Muscle of arm (tissue), 12 donors: Measurements from ENCODE around the gene RAB3GAP1. TPM values are rescaled to one million over a fixed set of nuclear protein-coding genes. Genes with fewer than 3 reads are reported as not detected.

ENCODE experiments used
- DNase-seq: peaks from one replicate; pipeline ENCODE4 v3.0.0-alpha.2; 2013
- polyA plus RNA-seq, 12 donors: library from polyadenylated mRNA; unstranded; fragments of 120-200 nt; gene quantifications; one replicate each; pipeline ENCODE4 v1.2.1, GENCODE V29; 2013; ENCODE audit not compliant: insufficient read length in 12 of 12

RAB3GAP1 gene
- polyA plus RNA-seq, 12 donors, result 26.2 to 44.1 (median 38.2) TPM; not detected in 1

GRCh38 chr2:135208016-135208415 is 155.9 kb downstream of the RAB3GAP1 start:
- no peak for DNase-seq

DNA sequence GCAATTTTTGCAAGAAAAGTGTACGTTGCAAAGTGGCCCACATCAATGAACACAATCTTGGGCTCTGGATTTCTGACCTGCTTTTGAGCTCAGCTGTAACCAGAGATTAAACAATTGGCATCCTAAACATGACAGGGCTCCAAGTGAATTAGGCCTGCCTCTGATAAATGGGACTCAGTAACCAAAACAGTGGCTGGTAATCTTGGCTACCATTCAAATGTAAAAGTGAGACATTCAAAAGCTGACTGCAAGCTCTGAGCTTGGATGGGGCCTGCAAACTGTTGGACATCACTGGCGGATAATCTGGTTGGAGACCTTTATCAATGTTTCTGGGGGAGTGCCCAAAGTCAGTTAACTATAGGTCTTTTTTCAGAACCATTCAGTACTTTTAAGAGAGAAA is 160.7 kb downstream of the RAB3GAP1 start:
- DNase-seq, result no peak

DNA sequence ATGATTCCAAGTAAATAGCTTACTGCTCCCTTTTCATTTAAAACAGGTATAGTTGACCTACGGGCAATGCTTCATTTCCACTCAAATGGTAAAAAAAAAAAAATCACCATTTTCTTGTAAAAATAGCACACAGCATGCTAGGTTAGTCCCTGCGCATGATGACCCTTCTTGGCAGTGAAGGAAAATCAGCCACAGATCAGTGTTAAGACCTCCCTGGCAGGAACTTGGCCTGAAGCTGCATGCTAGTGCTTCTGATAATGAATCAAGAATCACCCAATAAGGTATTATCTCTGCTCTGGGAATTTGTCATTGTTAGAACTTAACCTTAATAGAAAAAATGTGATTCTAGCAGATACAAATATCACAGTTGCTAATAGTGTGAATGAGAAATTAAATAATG is 166.3 kb downstream of the RAB3GAP1 start:
- DNase-seq, result no peak

- no peak for DNase-seq
These were observed 167.1 kb downstream of the RAB3GAP1 start for GRCh38 chr2:135219226-135219625.

Other genes starting within 250 kb of the RAB3GAP1 start
- gene ACMSD, start 213.7 kb upstream of the RAB3GAP1 start, polyA plus RNA-seq, result 1 to 10 TPM in 3 of 12 donors, under 1 TPM in 7, not detected in 2; 0.20 to 1.5 (median 0.79) TPM
- gene CCNT2, start 133.5 kb upstream of the RAB3GAP1 start, polyA plus RNA-seq, result 10 to 100 TPM in 11 of 12 donors, not detected in 1; 33.8 to 63.9 (median 49.8) TPM
- gene MAP3K19, start 4.8 kb upstream of the RAB3GAP1 start, polyA plus RNA-seq, result under 1 TPM in 2 of 12 donors, not detected in 10; 0.07 to 0.14 TPM